Mononuclear cell (primary cell): ENCODE results near the gene CTDSP2. TPM values are rescaled to one million over a fixed set of nuclear protein-coding genes. Genes with fewer than 3 reads are reported as not detected.
A peak's percentile ranks its signal among the peaks of the same experiment; 100 is the strongest.

Experiments used
- H3K27me3 ChIP-seq: 2 replicates; pipeline ENCODE4 v1.6.0; 2011; ENCODE audit warnings: low read length, control low read depth; ENCODE audit not compliant: insufficient read depth
- H3K4me1 ChIP-seq: 2 replicates; pipeline ENCODE4 v1.5.1; 2011; ENCODE audit warnings: mild to moderate bottlenecking, low read length, control low read depth; ENCODE audit not compliant: insufficient read depth
- H3K4me3 ChIP-seq: 2 replicates; pipeline ENCODE4 v1.5.1; 2011; ENCODE audit warnings: mild to moderate bottlenecking, low read length, moderate library complexity
- H3K9me3 ChIP-seq: 2 replicates; pipeline ENCODE4 v1.5.1; 2011; ENCODE audit warnings: low read depth, mild to moderate bottlenecking, control low read depth, low read length
- total RNA-seq: library from RNA; depleted of rRNA; stranded (reverse); fragments of >200 nt; gene quantifications from one replicate; pipeline ENCODE4 v1.2.3, GENCODE V29; 2012

The CTDSP2 gene
- total RNA-seq, 1 donor, result 60.2 TPM

DNA sequence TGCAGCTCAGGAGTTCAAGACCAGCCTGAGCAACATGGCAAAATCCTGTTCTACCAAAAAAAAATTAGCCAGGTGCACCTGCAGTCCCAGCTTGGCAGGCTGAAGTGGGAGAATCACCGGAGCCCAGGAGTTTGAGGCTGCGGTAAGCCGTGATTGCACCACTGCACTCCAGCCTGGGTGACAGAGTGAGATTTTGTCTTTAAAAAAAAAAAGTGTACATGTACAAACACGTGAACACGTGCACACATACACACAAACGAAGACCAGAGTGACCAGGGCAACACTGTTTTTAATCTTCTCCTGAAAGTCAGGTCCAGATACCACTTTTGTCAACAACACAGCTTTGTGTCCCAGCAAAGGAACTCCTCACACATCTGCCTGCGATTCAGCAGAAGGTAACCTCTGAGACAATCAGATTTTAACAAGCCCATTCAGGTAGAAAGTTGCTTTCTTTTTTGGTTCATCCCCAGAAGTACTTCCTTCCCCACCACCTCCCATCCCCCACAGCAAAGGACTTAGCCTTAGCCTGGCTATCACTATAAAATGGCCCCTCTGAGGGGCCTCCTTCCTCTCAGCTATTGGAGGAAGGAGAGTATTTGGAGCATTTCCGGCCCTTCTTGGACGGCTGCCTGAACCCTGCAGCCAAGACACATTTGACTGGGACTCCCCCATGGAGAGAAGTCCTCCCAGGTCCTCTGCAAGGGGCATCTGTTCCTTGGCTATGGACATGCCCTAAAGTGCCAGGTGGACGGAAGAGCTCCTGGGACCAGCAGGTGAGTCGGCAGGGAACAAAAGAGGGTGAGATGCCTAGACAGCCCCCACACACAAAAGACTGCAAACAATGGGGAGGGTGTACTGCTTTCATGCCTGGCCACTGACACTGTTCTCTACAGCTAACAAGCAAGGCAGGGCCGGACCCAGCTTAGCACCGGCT, 9.8 kb downstream of the CTDSP2 start:
- Histone ChIP-seq H3K4me1 (peaks cover 99% of the 10 kb centered on the region), H3K9me3 (no peaks in the 10 kb centered on the region), H3K4me3 (peak overlapping the region; percentile 9), H3K27me3 (no peaks in the 10 kb centered on the region)

DNA sequence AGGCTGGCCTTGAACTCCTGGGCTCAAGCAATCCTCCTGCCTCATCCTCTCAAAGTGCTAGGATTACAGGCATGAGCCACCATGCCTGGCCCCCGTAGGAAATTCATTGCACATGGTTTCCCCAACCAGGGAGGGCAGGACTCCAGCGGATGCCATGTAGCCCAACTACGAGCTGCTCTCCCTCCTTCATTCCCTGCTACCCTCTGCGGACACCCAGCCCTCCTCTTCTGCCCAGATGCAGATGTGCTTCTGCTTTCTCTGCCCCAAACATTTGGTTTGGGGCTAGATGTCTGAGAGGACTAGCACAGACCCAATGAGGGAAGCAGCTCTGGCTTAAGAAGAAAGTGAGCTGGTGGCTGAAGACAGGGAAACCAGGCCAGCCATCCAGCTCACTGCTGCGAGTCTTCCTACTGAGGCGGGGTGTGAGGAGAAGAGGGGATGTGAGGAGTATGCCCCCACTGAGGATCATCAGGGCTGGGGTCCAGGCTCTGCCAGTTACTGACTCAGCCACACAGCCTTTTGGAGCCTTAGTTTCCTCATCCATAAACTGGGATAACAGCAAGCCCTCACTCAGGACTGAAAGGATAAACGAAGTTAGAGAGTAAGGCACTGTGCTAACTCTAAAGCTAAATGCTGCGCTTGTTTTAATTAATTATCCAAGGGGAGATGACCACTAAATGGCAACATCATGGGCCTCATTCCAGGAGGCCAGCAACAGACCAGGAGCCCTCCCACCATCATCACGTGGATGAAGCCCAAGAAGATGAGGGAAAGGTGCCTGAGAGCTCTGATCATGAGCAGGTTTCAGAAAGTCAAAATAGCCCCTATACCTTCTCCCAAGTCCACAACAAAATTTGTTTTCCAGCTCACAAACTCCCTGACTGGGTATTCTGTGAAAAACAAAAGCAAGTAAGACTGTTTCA, 10.9 kb downstream of the CTDSP2 start:
- Histone ChIP-seq H3K9me3 (no peaks in the 10 kb centered on the region), H3K27me3 (no peaks in the 10 kb centered on the region), H3K4me3 (no peak overlapping the region), H3K4me1 (peaks cover 100% of the 10 kb centered on the region)

DNA sequence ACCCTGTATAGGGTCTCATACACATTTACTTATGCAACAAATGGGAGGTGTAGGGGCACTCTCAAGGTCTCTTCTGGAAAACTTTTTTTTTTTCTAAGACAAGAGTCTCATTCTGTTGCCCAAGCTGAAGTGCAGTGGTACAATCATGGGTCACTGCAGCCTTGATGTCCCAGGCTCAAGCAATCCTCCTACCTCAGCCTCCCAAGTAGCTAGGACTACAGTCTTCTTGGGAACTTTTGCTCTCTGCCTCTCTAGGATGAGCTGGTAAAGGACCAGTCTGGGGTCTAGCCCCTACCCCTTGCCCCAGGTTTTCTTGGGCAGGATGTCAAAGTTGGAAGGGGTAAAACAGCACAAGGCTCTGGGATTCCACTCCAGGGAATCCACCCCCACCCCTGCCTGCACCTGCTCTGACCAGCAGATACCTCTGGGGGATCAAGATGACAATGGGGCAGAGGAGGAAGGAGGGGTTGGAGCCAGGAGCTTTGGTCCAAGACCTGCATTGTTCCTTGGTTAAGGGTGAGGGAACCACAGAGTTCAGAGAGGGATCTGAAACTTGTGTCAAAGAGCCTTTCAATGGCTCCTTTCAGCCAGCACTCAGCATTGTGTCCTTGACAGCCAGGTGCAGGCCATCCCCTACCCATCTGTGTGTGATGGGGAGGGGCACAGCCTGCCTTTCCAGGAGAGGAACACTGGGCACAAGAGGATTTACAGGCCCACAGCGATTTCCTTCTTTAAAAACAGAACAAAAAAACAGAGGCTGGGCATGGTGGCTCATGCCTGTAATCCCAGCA, 12.2 kb downstream of the CTDSP2 start:
- peaks cover 98% of the 10 kb centered on the region for H3K4me1 ChIP-seq
- H3K27me3 ChIP-seq, result no peaks in the 10 kb centered on the region
- no peak overlapping the region for H3K4me3 ChIP-seq
- no peaks in the 10 kb centered on the region for H3K9me3 ChIP-seq

DNA sequence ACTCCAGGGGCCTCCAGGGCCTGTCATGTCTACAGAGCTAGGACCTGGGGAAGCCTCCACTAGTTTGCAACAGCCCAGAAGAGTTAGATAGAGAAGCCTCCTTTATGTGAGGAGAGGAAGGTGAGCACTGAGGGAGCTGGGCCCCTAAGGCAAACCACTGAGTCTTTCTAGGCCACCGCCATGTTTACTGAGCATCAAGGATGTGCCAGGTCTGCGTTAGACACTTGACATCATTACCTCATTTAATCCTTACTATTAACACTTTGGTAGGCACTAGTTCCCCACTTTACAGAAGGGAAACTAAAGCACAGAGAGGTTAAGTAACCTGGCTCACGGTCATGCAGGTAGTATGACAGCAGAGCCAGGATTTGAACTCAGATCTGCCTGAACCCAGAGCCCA, 12.9 kb downstream of the CTDSP2 start:
- H3K27me3 ChIP-seq, result no peaks in the 10 kb centered on the region
- no peak overlapping the region for H3K4me3 ChIP-seq
- H3K9me3 ChIP-seq, result no peaks in the 10 kb centered on the region
- peaks cover 96% of the 10 kb centered on the region for H3K4me1 ChIP-seq

DNA sequence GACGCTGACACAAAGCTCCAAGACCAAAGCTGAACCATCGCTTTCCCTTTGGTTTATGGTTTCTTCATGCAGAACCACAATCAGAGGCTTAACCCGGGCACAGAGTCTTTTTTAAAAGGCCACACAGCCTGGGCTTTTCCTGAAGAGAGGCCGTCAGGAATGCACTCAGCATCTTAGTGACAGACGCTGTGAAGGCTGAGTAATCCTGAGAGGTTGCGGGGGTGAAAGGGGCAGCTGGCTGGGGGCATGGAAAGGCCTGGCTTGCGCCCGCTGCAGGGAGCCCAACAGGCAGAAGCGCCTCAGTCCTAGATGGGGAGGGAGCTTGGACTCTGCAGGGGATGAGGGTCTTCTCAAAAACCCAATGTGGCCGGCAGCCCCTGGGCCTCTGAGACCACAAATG, 13.6 kb downstream of the CTDSP2 start:
- Histone ChIP-seq H3K4me3 (no peak overlapping the region), H3K9me3 (no peaks in the 10 kb centered on the region), H3K4me1 (peaks cover 89% of the 10 kb centered on the region), H3K27me3 (no peaks in the 10 kb centered on the region)

DNA sequence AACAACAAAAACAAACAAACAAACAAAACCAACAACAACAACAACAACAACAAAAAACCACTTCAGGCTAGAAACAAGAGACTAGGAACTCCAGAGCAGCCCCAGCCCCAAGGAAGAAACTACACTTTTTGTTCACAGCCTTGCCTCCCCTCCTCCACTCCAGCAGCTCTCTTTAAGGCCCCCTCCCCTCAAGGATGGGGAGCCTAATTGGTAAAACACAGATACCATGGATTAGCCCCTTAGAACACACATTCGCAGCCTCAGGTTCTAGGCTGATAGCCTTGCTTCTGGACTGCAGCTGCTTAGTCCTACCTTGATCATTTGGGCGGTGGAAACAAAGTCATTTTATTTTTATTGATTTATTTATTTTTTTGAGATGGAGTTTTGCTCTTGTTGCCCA, 16.1 kb downstream of the CTDSP2 start:
- H3K4me1 ChIP-seq, result peaks cover 64% of the 10 kb centered on the region
- no peak overlapping the region for H3K4me3 ChIP-seq
- H3K9me3 ChIP-seq, result no peaks in the 10 kb centered on the region
- no peaks in the 10 kb centered on the region for H3K27me3 ChIP-seq

DNA sequence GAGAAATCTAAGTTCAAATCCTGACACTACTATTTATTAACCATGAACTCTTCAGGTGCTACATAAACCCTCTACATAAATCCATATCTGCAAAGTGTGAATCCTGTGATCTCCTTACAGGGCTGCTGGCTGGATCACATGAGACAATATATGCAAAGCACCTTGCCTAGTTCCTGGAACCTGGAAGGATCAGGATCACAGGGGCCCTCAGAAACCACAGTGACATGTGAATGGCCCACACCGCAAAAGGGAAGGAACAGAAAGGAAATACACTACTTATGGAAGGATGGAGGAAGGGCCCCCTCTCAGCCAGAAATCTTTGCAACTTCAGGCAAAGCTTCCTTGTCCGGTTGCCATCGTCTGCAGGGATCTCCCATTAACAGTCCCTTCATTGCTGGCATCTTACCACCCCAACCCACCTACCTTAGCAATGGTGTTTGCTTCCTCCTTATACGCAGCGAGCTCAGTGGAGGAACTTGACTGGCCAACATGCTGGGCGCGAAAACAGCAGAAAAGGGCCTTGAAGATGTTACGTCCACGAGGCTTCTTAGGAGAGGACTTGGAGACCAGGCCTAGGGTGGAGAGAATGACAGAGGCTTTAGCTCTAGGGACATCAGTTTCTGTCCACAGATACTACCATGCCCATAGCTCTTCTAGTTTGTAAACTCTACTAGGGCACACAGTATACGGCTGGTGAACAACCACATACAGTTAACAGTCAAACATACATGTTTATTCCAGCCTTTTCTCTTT, 17.3 kb downstream of the CTDSP2 start:
- no peaks in the 10 kb centered on the region for H3K27me3 ChIP-seq
- no peak overlapping the region for H3K4me3 ChIP-seq
- H3K9me3 ChIP-seq, result no peaks in the 10 kb centered on the region
- H3K4me1 ChIP-seq, result peaks cover 52% of the 10 kb centered on the region

DNA sequence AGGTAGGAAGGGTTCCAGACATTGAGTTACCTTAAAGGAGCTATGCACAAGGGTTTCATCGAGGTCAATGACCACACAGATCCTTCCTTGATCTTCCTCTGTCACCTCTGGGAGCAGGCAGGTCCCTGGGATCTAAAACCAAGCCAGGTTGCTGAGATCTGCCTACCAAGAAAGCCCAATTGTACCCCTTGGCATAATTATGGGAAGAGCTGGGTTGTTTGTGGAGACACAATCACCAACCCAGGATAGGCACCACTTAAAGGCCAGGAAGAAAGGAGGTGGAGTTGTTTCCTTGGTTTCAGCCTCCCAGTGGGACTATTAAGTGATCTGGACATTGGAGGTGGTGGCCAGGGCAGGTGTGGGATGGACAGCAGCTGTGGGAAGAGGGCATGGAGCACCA, 19.6 kb downstream of the CTDSP2 start:
- Histone ChIP-seq H3K27me3 (no peaks in the 10 kb centered on the region), H3K4me3 (no peak overlapping the region), H3K4me1 (peaks cover 29% of the 10 kb centered on the region), H3K9me3 (no peaks in the 10 kb centered on the region)

DNA sequence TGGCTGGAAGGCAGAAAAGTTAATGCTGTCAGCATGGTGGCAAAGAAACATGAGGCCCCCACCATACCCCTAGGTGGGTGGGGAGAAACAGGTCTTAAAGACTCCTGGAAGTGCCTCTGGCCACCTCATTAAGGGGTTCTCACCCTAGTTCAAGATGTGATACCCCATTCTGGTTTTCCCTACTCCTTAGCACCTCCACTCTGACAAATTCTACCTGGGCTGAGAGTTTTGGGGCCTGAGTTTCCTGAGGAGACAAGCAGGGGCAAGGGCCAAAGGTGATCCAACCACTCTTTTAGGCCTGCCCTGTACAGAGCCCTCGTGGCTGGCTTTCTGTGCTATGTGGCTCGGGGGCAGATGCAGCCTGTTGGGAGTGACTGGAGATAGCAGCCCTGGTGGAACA, 20.1 kb downstream of the CTDSP2 start:
- Histone ChIP-seq H3K4me3 (no peak overlapping the region), H3K4me1 (peaks cover 24% of the 10 kb centered on the region), H3K27me3 (no peaks in the 10 kb centered on the region), H3K9me3 (no peaks in the 10 kb centered on the region)

DNA sequence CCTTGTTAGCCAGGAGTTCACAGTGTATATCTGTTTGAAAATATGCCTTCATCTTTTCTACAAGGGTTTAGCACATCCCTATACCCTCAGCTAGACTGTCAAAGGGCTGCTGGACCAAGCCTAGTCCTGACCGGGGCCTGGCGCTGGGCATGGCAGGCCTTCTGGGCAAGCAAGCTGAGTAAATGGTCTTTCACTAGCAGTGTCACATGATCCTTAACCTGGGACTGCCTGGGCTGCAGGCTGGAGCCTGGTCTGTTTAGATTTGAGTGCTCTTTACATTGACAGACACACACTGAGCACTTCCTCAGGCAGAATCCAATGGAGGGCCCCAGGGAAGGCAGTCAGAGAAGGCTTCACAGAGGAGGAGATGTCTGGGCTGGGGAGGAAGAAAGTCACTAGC, 21.1 kb downstream of the CTDSP2 start:
- peaks cover 14% of the 10 kb centered on the region for H3K4me1 ChIP-seq
- no peaks in the 10 kb centered on the region for H3K27me3 ChIP-seq
- H3K9me3 ChIP-seq, result no peaks in the 10 kb centered on the region
- H3K4me3 ChIP-seq, result no peak overlapping the region

DNA sequence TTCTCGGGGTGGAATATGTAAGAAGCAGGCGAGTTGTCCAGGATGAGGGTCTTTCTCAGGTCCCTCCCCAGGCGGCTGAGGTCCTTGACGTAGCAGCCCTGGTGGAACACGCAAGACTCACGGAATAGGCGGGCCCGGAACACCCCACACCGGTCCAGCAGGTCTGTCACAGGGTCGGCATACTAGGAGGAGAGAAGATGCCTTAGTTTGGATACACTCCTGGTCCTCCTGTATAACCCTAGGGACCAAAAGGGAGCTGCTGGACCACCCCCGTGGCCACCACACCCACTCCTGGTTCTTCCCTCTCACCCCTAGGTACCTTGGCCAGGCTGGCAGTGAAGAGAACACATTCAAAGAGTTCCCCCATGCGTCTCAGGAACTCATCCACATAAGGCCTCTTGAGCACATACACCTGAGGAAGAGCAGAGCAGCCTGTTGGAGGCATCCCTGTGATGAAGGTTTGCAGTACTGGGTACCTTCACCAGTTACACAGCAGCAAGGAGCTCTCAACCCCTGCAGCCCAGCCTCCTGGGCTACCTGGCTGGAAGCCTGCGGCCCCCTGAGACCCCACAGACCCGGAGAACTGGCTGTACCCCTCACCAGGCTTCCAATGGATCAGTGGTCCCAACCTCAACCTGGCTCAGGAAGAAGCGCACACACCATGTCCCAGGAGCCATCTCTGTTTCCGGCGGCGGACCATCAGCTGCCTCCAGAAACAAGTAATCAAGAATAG, 22.5 kb downstream of the CTDSP2 start:
- Histone ChIP-seq H3K9me3 (no peaks in the 10 kb centered on the region), H3K4me3 (no peak overlapping the region), H3K4me1 (peaks cover 2% of the 10 kb centered on the region), H3K27me3 (no peaks in the 10 kb centered on the region)

DNA sequence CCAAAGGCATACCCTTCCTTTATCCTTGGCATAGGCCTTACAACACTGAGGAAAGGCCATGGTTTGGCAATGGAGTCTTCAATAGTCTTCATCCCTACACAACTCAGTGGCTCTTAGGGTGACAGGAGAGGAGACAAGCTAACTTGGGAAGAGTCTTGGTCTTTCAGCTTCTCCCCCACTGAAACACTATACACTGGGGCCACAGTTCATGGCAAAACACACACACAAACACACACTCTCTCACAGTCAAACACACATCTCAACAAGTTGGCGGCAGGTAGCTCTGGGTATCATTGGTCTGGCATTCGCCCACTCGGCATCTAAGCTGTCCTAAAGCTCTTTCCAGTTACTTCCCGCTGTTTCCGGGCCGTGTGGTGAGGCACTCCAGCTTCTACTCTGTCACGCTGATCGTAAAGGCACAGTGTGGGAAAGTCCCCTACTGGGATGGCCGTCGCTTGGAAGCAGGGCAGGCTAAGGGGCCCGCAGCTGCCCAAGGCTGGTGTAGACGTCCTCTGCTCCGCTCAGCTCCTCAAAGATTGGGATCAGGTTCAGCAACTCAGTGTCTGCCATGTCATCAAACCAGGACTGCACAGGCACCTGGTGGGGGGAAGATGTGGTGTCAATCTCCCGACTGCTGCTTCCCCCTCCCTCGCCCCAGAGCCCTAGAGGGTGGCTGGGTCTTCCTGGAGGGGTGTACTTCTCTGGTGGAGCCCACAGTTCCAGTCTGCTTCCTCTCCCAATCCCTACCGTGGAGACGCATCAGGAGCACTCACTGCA, 23.2 kb downstream of the CTDSP2 start:
- H3K9me3 ChIP-seq, result no peaks in the 10 kb centered on the region
- no peaks in the 10 kb centered on the region for H3K4me1 ChIP-seq
- no peak overlapping the region for H3K4me3 ChIP-seq
- H3K27me3 ChIP-seq, result no peaks in the 10 kb centered on the region
